RKO (cell line): ENCODE measurements around the gene QPCT.
"Not testable (repeated sequence)": the region's sequence is repeated elsewhere in the genome, so short reads cannot be mapped to it uniquely, and the experiment has no call there.

Experiments
- DNase-seq: peaks from one replicate; pipeline ENCODE4 v3.0.0-alpha.2; 2016; ENCODE audit warnings: low spot score

The QPCT gene

DNA sequence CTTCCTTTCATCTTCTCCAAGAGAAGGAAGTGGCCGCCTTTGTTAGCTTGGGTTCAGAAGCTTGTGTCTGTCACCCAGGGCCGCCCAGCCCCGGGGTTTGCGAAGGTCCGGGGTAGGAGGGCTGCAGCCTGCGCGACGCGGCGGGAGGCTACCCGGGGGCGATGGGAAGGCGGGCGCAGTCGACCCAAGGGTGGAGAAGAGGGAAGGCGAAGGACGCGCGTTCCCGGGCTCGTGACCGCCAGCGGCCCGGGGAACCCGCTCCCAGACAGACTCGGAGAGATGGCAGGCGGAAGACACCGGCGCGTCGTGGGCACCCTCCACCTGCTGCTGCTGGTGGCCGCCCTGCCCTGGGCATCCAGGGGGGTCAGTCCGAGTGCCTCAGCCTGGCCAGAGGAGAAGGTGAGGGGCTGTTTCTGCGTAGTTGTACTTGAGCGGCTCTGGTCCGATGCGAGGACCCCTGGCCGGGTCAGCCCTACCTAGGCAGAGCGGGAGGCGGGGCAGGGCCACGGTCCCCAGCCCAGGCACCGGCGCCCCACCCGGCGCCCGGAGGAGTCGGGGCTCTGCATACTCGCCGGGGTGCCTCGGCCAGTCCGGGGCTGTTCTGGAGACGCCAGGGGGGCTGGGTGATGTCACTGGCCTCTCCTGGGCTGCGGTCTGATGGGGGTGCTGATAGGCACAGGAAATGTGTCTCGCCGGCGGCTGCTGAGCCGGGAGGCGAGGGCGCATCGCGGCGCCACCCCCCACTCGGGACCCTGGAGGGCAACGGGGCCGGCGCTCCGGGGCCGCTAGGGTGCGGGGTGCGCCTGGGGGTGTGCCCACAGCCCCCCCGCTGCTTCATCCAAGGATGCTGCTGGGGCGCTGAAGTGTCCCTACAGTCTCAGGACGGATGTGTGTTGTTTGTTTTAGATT is at the start of gene QPCT:
TSS of gene QPCT (plus strand) at position 178 of the 909 bp plus-strand sequence. CDS start at position 280, 102 bp downstream.
- no peak for DNase-seq

DNA sequence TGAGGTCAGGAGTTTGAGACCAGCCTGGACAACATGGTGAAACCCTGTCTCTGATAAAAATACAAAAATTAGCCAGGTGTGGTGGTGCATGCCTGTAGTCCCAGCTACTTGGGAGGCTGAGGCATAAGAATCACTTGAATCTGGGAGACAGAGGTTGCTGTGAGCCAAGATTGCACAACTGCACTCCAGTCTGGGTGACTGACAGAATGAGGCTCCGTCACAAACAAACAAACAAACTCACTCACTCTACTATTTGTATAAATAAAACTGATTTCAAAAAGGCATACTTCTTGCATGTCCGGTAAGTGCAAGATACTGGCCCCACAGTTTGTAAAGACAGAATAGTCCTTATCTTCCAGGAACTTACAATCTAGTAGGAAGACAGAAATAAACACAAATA is 49.6 kb upstream of the QPCT start:
- DNase-seq = not testable (repeated sequence)

DNA sequence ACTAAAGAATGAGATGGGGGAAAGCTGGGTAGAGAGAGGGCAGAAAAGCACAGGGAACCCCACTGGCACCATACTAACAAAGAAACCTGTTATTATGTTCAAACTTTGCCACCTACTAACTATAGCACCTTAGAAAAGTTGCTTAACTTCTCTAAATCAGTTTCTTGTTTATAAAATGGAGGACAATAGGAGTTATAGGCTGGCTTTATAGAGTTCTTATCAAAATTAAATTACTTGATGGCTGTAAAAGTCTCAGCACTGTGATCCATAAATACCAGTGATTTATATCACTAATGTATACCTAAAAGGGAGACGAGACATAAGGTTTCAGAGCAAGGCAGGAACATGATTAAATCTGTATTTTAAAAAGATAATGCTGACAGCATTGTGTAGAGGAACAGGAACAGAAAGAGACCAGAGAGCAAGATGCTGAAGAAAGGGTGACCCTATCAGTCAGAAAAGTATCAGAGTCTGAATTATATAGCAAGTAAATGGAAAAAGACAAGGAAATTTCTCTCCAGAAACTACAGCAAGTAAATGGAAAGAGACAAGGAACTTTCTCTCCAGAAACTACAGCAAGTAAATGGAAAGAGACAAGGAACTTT is 48.9 kb upstream of the QPCT start:
- DNase-seq = no peak

DNA sequence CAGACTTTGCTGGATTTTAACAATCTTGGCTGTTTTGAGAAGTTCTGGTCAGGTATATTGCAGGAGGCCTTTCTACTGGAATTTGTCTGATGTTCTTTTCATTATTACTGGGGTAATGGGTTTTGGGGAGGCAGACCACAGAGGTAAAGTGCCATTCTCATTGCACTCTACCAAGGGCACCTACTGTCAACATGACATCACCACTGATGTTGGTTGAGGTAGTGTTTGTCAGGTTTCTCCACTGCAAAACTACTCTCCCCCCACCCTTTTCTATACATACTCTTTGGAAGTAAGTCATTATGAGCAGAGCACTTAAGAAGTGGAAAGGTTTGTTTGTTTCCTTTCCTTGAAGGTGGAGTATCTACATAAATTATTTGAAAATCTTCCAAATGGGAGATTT is 46.8 kb upstream of the QPCT start:
- no peak for DNase-seq

DNA sequence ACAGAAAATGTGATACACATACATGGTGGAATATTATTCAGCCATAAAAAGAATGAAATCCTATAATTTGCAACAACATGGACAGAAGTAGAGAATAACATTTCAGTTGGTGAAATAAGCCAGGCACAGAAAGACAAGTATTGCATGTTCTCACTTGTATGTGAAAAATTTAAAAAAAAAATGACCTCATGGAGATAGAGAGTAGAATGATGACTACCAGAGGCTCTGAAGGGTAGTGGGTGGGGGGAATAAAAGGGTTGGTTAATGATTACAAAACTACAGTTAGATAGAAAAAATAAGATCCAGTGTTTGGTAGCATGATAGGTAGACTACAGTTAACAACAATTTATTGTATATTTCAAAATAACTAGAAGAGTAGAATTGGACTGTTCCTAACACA is 44.3 kb upstream of the QPCT start:
- DNase-seq = no peak

DNA sequence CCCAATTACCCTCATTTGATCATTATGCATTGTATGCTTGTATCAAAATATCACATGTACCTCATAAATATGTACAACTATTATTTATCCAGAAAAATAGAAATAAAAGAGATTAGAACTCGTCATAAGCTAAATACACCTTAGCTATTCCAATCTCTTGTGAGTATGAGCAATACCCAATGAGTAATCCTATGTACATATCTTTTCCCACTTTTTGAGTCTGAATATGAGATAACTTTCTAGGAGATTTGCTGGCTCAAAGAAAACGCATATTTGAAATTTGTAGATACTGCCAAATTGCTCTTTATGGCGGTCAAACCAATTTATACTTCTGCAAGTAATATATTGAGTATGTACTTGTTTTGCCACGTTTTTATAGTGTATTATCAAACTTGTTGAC is 43.9 kb upstream of the QPCT start:
- peak; percentile 37 for DNase-seq

DNA sequence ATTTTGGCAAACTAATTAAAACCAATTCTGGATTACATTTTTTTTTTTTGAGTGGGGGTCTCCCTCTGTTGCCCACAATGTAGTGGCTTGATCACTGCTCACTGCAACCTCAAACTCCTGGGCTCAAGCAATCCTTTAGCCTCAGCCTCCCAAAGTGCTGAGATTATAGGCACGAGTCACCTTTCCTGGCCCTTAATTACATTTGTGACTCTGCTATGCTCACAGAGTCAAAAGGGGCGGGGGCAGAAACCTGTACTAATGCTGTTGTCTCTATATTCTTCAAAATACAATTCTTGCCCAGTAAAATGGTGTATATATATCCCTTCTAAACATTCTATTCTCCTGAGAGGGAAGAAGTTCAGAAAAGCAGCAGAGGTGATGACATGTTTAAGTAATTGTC is 43.0 kb upstream of the QPCT start:
- DNase-seq = peak; percentile 9

DNA sequence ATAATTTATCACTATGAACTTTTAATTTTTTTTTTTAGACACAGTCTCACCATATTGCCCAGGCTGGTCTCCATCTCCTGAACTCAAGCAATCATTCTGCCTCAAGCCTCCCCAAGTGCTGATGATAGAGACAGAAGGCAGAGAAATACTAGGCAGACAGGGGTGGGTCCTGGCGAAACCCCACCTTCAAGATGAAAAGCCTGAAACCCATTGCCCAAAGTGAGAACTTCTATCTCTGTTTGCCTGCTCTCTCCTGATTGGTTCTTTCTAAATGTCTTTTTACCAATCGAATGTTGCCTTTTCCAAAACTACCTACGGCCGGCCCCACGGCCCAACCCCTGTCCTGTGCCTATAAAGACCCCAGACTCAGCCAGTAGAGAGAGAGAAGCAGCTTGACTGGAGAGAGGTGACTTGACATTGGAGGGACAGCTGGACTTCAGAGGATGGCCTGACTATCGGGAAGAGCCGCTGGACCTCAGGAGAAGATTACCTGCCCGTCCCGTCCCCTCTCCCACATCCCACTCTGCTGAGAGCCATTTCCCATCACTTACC is 41.7 kb upstream of the QPCT start:
- no peak for DNase-seq

DNA sequence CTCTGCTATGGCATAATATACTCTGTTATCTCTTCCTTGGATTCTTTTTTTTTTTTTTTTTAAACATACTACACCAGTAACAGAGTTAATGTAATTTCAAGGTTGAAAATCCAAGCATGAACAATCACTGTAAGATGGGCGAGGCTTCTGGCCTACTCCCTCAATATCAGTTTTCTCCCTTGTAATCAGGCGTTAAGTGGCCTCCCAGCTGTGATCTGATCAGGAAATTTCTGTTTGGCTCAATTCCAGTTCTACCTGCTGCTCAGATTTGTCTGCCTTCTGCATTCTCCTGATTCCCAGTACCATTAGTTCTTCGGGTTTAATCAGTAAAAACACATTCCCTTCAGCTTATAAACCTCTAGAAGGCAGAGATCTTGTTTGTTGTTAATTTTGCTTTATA is 38.4 kb upstream of the QPCT start:
- DNase-seq = no peak

DNA sequence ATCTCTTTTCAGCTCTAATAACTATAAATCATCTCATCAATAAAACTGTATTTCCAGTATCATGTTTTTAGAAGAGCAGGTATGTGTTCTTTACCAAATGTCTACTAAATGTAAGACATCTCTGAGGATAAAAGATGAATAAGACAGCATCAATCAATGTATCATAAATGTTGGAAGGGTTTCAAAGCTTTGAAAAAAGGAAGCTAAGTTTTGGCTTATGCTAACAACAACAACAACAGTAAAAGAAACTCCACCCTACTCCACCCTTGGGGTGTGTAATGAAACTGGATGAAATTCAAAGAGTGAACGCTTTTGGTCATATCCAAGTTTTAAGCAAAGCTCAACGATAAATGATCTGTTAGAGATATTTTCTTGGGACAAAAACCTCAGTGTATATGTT is 36.9 kb upstream of the QPCT start:
- no peak for DNase-seq

DNA sequence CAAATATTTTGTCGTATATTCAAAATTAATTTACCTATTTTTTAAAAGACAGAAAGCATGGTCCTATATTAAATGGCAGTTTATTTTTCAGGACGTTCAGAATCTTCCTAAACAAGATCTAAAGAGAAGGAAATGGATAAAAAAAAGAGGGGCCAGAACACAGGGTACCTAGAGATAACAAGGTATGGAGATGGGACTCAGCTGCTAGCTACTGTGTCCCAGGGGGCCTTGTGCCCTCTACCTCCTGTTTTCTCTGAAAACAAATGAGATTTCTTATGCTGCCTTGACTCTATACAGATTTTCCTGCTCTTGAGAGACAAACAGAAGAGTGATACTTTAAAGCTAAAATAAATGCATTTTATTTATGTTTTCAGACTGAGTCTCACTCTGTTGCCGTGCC is 29.1 kb upstream of the QPCT start:
- no peak for DNase-seq

DNA sequence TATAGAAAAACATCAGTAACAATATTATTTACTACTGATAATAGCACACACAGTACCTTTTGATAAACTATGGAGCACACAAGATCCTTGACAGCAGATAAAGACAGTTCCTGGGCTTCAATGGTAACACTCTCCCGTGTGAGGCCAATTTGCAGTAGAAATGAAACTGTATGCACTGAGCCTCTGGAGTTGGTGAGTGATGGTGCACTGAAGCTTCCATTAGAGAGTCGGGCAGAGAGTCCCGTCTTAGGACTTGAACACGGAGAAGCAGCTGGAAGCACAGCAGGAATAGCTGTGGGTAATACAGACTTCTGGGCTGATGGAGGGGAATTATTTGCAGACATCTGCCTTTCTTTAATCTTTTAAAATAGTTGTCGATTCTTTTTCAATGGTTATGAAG is 28.2 kb upstream of the QPCT start:
- DNase-seq = no peak

DNA sequence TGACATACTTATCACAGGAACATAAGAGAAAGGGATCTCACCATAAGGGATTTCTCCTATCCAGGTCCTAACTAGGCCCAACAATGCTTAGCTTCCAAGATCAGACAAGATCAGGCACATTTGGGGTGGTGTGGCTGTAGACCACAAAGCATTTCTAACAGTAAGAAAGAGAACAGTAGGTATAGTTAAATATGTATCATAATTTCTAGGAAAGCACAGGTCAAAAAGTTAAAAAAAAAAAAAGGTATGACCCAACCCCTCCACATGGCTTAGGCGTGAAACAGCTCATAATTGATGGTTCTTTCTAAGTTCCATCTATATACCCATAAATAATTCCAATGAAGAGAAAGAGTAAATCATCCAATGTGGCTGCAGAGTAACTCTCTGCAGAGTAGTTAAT is 26.7 kb upstream of the QPCT start:
- no peak for DNase-seq

DNA sequence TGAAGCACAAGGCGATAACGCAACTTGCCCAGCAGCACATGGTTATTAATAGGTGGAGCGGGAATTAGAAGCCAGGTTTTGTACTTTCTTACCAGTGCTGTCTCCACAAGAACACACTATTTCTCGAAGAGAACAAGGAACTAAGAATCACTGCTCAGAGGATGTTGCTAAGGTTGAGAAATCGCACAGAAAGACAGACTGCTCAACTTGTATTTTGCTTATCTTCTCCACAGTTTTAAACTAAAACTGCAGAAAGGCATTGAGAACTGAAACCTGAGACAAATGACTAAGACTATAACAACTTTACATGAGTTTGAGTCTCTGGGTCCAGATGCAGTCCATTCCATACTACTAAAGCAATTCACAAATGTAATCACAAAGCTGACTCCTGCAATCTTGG is 26.0 kb upstream of the QPCT start:
- no peak for DNase-seq

DNA sequence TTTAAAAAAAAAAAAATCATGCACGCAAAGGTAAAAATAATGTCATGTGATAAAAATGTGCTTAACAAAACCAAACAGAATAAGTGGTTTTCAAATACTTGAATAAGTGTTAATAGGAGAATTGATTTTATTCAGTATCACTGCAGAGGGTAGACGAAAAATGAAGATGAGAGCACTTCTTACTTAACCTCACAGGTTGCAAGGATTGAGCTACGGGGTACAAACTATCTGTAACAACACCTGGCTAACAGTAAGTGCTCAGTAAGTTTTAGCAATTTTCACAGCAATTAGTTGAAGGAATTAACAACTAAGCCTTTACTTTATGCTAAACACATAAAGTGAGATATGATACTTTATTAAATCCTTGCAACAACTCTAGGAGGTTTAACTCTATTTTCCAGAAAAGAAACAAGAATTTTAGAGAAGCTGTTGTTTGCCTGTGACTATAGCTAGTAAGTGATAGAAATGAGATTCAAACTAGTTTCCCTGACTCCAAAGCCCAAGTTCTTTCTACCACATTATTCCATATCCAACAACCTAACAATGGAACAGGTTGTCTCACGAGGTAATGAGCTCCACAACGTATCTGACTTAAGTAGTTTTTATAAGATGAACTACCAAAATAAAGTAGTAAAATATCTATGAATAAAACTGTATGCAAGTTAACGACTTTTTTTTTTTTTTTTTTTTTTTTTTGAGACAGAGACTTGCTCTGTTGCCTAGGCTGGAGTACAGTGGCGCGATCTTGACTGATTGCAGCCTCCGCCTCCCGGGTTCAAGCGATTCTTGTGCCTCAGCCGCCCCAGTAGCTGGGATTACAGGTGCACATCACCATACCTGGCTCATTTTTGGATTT is 24.4 kb upstream of the QPCT start:
- DNase-seq = no peak

DNA sequence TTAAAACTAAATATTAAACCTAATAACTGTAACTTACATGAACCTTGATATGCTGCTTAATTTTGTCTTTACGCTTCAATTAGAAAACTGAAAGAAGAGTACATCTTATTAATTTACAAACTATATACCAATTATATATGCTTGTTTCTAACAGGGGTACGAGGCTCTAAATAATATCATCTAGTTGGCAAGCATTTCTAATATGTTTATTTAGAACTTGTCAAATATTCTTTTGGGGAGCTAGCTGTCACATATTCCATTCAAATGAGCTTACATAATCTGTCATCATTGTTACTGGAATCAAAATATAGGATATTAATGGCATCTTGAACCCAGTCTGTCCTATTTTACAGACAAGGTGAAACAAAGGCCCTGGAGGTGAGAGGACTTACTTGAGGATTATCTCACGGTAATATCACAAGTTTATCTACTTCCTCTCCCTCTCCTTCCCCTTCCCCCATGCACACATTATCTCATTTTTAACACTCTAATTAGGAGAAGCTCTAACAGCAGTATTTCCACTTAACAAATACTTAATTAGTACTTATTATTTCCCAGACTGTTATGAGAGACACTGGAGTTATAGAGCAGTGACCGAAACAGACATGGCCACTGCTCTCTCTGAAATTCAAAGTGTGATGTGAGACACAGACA is 23.3 kb upstream of the QPCT start:
- DNase-seq = no peak

DNA sequence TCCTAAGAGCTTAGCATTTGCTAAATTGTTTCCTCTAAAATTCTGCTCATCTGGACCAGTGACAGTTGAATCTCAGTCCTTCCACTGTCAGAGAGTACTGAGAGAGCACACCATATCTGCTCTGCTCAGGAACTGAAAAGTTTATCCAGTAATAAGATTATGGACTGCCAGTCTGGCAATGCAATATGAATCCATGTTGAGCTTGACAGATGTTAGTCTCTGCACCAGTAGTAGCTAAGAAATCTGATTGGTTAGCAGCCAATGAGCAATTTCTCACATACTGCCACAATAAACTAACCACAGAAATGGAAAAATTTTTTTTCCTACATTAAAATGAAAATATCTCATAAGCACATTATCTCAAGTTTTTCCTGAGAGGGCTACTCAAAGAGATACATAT is 22.1 kb upstream of the QPCT start:
- peak; percentile 32 for DNase-seq

DNA sequence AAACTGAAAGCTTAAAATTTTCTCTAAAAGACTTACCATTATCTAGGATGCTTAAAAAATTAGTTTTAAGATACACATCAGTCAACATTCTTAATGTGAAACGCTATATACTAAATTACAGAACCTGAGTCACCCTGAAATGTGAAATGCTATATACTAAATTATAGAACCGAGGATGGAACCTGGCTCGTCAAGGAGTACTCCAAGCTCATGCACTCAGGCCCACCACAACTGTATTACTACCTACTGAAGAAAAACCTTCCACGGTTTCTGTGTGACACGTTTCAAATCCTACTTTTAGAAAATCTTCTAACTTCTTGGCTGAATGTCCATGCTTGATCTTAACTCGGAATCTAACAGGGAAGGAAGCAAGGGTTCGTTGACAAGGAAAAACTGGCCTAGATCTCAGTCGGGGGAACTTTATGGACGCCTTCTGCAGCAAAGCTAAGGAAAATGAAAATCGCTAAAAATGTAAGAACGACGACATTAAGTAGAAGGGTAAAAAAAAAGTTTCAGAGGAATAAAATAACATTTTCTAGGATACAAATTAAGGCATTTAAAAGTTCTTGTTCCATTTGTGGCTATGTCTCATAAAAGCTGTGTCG is 21.2 kb upstream of the QPCT start:
- DNase-seq = peak; percentile 21

DNA sequence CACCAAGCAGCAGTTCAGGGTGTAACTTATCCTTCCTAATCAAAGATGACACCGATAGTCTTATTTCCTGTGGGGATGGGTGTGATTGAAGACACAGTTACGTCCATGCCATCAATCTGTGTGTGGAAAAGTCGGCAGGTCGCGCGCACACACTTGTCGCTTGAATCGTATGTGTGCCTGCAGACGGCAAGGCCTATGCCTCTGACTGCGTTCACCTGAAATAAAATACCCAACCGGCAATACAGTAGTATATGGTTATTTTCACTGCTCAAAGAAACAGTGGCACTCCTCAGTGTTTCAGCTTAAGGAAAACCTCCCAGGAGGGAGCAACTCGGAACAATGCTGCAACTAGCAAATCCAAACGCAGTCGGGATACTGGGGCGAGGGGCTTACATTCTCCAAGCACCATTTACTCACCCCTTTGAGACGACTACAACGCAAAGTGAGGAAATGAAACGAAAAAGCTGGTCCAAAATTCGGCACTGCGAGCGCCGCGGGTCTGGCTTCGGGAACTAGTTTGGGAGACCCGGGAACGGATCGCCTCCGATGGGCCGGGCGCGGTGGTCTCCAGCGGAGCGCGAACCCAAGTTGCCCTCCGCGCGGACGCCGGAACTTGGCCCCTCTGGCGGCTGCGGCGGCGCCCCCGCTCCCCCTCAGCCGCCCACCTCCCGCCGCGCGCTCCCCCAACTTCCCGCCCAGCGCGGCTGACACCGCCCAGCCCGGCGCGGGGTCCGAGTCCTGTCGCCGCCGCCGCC is 20.5 kb upstream of the QPCT start:
- peak; percentile 40 for DNase-seq

DNA sequence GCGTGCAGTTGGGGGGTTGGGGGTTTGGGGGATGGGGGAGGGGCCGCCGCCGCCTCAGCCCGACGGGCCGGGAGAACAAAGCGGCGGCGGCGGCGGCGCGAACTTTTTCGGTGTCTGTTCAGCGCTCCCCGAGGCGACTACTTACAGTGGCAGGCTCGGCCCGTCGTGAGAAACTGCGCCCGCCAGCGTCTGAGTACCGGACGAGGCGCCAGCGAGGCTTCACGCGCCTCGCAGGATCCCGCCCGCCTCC is 20.0 kb upstream of the QPCT start:
- peak; percentile 59 for DNase-seq
